ENCODE measurements around the gene TECPR1. TPM values are rescaled to one million over a fixed set of nuclear protein-coding genes. Genes with fewer than 3 reads are reported as not detected.
A peak's percentile ranks its signal among the peaks of the same experiment; 100 is the strongest.

Gene TECPR1
- total RNA-seq, 6 experiments from 2014 or later, result 25.6 to 35.6 (median 29.3) TPM

- Mint-ChIP-seq H3K4me3 (no peak overlapping the region), H3K4me1 (ENCODE audit: low read depth) (peaks cover 8% of the 10 kb centered on the region), H3K27ac (no peak overlapping the region), H3K27me3 (ENCODE audit: insufficient read depth) (no peaks in the 10 kb centered on the region), H3K36me3 (ENCODE audit: low read depth) (peaks cover 27% of the 10 kb centered on the region), H3K9me3 (no peaks in the 10 kb centered on the region)
- no peak for DNase-seq
- no peak for TF ChIP-seq CTCF (IDR thresholded peaks at IDR 0.05)
These were observed 5.7 kb upstream of the TECPR1 start for GRCh38 chr7:98257701-98258100.

GRCh38 chr7:98256431-98256830 is 4.4 kb upstream of the TECPR1 start:
- Mint-ChIP-seq H3K36me3 (ENCODE audit: low read depth) (peaks cover 19% of the 10 kb centered on the region), H3K4me3 (no peak overlapping the region), H3K27ac (no peak overlapping the region), H3K27me3 (ENCODE audit: insufficient read depth) (no peaks in the 10 kb centered on the region), H3K9me3 (no peaks in the 10 kb centered on the region), H3K4me1 (ENCODE audit: low read depth) (peaks cover 11% of the 10 kb centered on the region)
- no peak for TF ChIP-seq CTCF (IDR thresholded peaks at IDR 0.05)
- DNase-seq, result no peak

DNA sequence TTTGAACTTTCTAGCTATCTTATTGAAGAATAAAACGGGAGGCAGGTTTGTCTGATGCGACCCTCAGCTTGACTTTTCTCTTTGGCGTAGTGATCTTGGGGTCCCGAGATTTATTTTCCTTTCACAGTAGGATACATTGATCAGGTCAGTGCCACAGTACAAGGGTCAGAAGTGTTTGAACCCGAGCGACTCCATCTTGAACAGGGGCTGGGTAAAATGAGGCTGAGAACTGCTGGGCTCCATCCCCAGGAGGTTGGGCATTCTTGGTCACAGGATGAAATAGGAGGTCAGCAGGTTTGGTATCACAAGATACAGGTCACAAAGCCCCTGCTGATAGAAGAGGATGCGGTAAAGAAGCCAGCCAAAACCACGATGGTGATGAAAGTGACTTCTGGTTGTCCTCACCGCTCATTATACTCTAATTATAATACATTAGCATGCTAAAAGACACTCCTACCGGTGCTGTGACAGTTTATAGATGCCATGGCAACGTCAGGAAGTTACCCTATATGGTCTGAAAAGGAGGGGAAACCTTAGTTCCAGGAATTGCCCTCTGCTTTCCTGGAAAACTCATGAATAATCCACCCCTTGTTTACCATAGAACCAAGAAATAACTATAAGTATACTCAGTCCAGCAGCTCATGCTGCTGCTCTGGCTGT is 3.0 kb upstream of the TECPR1 start:
- DNase-seq, result no peak
- H3K27me3 Mint-ChIP-seq (ENCODE audit: insufficient read depth), result no peaks in the 10 kb centered on the region
- H3K36me3 Mint-ChIP-seq (ENCODE audit: low read depth), result peaks cover 16% of the 10 kb centered on the region
- no peak for TF ChIP-seq CTCF (IDR thresholded peaks at IDR 0.05)
- no peak overlapping the region for H3K4me3 Mint-ChIP-seq
- peaks cover 21% of the 10 kb centered on the region for H3K4me1 Mint-ChIP-seq (ENCODE audit: low read depth)
- no peak overlapping the region for H3K27ac Mint-ChIP-seq
- no peaks in the 10 kb centered on the region for H3K9me3 Mint-ChIP-seq

DNA sequence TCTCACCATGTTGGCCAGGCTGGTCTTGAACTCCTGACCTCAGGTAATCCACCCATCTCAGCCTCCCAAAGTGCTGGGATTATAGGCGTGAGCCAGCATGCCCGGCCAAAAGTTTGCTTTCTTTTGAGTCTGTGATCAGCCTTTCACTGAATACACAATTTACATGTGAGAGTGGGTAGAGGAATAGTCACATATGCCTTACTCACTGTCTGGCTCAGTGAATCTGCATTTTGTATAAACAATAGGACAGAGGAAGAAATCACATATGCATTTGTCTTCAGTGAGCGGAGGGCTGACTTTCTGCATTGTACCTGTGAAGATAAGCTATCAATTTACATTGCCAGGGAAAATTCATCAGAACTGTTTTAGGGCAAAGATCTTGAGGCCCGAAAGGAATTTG is 2.5 kb upstream of the TECPR1 start:
- no peak for TF ChIP-seq CTCF (IDR thresholded peaks at IDR 0.05)
- no peak for DNase-seq
- Mint-ChIP-seq H3K27ac (no peak overlapping the region), H3K4me1 (ENCODE audit: low read depth) (peaks cover 21% of the 10 kb centered on the region), H3K9me3 (no peaks in the 10 kb centered on the region), H3K36me3 (ENCODE audit: low read depth) (peaks cover 16% of the 10 kb centered on the region), H3K4me3 (no peak overlapping the region), H3K27me3 (ENCODE audit: insufficient read depth) (no peaks in the 10 kb centered on the region)

DNA sequence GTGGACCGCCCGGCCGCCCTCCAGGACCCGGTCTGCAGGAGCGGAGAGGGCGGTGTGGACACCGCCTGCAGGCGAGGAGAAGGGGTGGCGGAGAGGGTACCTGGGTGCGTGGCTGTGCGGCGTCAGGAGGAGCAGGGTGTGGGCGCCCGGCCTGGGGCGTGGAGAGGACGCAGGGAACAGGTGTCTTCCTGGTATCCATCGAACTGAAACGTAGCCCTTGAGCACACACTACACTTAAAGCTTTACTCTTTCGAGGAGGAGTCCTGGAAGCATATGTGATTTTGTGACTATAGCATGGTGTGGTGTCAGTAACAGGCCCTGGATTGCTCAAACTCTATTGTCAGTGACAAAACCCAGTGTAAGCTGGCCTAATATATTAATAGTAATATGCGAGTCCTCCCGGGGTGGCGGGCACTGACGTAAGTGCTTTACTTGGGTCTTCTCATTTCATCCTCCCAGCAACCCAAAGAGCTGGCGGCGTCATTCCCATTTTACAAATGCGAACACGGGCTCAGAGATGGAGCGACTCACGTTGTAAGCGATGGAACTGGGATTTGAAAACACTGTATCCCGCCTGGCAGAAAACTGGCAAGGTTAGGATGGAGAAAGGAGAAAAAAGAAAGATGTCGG is 508 bp upstream of the TECPR1 start:
- Mint-ChIP-seq H3K27me3 (ENCODE audit: insufficient read depth) (no peaks in the 10 kb centered on the region), H3K9me3 (no peaks in the 10 kb centered on the region), H3K36me3 (ENCODE audit: low read depth) (peaks cover 12% of the 10 kb centered on the region), H3K4me3 (peak overlapping the region; percentile 97), H3K4me1 (ENCODE audit: low read depth) (peaks cover 21% of the 10 kb centered on the region), H3K27ac (peak overlapping the region; percentile 86)
- no peak; the same call in 1 of the 2 replicates for TF ChIP-seq CTCF (IDR thresholded peaks at IDR 0.05)
- DNase-seq, result no peak

Measured in HFFc6 (cell line).